Activated CD4-positive, alpha-beta T cell treated with anti-CD3 and anti-CD28 coated beads, Interleukin-2, amount 50 U/mL, for 1 hour (primary cell): ENCODE results near the gene FLOT1.
A peak's percentile ranks its signal among the peaks of the same experiment; 100 is the strongest.

Experiments used
- DNase-seq: peaks from one replicate; pipeline ENCODE4 v3.0.0-alpha.2; 2020

Gene FLOT1

GRCh38 chr6:30691208-30691847 is 51.2 kb downstream of the FLOT1 start:
- DNase-seq, result no peak

- DNase-seq, result peak; percentile 66
Observed at GRCh38 chr6:30690403-30691207, 51.9 kb downstream of the FLOT1 start, which contains the start of gene NRM. NRM (minus strand) TSS chr6:30690984; CDS start chr6:30690974, 10 bp downstream.

- no peak for DNase-seq
Observed at GRCh38 chr6:30689985-30690384, 52.5 kb downstream of the FLOT1 start.

- no peak for DNase-seq
Observed at GRCh38 chr6:30689022-30689865, 53.2 kb downstream of the FLOT1 start.

DNA sequence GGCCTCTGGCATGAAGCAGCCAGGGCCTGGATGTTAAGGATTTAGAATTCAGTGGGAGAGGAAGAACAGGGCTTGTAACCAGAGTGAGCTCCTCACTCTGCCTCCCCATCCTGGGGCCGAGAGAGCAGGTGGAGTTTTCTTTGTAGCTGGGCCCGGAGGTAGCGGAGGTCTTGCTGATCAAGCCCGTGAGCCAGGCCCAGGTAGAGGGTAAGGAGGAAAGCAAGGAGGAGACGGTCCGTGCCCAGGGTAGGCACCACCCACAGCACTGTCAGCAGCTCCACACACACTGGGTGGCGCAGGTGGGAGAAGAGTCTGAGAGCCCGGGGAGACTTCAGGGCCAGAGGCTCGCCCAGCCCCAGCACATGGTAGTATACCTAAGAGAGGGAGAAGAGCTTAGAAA is 53.9 kb downstream of the FLOT1 start:
- no peak for DNase-seq

DNA sequence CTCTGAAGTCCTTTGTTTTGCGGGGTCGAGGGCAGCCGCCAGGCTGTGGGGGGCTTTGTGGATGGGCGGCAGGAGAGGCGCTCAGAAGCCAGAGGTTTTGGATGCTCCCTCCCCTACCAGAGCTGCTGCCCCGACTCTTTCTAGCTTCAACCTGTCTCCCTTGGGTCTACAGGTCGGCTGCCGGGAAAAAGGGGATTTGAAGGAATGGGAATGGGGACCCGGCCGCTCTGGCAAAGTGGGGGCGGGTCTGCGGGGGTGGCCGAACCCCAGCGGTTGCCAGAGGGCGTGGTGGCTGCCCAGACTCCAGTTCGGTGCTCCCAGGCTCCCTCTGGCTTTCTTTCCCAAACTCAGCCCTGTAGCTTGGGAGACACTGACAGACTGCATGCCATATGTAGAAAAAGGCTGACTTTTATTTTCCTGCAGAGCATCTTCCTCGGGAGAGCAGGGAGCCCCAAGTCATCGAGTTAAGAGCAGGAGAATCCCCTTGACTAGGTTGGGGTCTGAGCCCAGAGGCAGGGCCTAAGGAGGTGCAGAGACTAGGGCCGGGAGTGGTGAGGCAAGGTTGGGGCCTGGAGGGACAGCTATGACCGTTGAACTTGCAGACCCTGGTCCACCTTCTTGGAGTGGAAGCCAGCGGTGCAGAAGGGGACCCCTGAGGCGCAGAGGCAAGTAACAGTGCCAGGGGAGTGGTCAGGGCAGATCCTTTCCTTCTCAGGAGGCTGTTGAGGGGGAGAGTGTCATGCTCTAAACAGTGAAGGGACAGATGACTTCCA is 54.6 kb downstream of the FLOT1 start:
- DNase-seq, result no peak

DNA sequence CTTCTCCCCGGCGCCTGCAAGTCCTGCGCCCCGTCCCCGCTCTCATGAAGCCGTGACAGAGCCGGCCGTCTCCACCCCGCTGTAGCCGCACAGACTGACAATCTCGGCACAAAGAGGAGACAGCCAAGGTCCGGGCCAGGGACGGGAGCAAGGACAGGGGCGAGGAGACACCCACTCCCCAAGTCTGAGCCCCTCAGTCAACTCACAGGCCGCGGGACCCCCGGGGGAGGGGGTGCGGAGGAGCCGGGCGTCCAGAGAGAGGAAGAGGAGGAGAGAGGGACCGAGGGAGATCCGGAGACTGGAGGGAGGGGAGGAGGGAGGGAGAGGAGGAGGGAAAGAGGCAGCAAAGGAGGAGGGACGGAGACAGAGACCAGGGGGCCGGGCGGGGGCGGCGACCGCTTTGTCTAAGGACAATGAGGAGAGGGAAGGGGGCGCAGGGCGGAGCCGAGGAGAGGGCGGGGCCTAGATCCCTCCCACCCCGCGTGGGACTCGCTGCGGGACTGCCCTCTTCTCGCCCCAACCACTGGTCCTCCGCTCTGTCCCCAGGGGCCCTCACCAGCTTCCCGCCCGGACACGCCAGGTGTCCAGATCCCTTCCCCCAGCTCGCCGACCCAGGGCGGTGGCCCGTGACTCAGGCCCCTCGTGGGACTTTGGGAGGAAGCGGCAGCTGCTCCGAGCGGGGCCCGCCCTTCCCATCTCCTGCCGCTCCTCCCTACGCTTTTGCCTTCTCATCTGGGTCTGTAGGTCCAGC is 55.4 kb downstream of the FLOT1 start:
- peak; percentile 60 for DNase-seq

GRCh38 chr6:30686009-30686907 is 56.2 kb downstream of the FLOT1 start, which contains the start of gene PPP1R18:
PPP1R18 (minus strand) TSS chr6:30686645; CDS start chr6:30686018, 627 bp downstream.
- DNase-seq, result peak; percentile 83

GRCh38 chr6:30685157-30686008 is 57.1 kb downstream of the FLOT1 start:
- DNase-seq, result no peak

DNA sequence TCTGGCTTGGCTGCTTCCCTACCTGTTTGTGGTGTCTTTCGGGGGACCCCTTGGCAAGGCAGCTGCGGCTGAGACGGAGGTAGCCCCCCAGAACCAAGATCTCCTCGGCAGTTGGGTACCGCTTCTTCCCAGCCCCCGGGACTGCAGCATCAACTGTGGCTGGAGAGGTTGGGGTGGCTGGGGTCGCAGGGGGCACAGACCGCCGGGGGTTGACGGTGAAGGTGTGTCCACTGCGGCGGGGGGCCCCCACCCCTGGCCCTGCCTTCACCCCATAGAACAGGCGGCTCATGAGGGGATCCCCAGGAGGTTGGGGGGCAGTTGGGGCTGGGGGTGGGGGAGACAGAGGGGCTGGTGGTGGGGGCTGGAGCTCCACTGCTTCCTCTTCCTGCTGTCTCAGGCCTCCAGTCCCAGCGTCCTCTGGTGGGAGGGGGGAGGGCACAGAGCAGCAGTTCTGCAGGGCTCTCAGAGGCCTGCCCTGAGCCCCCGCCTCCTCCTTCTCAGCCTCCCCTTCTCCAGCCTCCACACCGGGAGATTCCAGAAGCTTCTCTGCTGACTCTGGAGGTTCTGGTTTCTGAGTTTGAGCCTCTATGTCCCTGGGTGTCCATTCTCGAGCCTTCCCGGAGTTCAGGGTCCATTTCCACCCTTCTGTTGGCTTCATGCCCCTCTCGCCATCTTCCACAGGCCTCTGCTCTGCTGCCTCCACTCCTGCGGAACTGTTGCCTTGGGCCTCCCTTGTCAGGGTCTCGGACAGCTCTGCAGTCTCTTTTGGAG is 57.9 kb downstream of the FLOT1 start:
- peak; percentile 45 for DNase-seq

DNA sequence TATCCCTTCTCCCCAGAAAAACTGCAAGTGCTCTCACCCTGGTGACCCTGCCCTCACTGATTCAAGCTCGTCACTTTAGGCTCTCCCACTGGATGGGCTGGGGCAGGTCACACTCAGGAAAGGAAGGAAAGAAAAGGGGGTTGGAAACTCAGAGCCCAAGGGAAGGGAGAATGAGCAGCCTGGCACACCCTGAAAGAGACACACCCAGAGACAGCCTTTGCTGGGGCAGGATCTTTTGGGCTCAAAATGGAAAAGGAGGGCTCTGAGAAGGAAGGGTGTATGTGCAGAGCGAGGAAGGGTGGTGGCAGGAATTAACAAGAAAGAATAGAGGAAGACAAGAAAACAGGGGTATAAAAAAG is 58.5 kb downstream of the FLOT1 start:
- DNase-seq, result no peak

DNA sequence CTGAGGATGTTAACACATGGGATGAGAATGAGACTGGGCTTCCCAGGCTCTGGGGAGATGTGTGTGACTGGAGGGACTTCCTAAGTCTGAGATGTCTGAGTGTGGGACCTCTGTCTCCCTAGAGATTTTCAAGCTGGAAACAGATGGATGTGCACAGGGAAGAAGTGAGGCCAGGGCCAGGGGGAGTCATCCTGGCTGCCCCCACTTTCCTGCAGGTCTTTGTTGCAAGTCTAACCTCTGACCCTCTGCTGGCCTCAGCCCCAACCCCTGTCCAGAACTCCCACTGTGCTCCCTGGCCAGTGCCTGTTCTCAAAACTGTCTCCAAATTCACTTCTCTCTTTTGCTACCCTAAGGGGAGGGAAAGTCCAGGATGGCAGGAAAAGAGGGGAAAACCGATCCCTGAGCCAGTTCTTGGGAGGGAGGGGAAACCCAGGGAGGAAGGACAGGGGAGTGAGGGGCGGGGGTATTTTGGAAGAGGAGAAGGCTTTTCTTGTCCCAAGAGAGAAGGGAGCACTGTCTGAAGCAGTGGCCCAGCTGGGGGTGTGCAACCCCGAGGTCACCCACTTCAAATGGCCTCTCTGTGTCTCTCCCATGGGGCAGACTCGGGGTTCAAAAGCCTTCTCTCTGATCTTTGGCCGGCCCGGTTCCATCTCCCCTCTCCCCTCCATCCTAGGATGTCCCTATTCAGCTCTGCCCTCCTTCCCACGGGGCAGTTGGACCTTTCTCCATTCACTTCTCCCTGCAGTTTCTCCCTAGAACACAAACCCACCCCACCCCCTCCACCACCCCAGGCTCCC is 59.1 kb downstream of the FLOT1 start:
- no peak for DNase-seq

DNA sequence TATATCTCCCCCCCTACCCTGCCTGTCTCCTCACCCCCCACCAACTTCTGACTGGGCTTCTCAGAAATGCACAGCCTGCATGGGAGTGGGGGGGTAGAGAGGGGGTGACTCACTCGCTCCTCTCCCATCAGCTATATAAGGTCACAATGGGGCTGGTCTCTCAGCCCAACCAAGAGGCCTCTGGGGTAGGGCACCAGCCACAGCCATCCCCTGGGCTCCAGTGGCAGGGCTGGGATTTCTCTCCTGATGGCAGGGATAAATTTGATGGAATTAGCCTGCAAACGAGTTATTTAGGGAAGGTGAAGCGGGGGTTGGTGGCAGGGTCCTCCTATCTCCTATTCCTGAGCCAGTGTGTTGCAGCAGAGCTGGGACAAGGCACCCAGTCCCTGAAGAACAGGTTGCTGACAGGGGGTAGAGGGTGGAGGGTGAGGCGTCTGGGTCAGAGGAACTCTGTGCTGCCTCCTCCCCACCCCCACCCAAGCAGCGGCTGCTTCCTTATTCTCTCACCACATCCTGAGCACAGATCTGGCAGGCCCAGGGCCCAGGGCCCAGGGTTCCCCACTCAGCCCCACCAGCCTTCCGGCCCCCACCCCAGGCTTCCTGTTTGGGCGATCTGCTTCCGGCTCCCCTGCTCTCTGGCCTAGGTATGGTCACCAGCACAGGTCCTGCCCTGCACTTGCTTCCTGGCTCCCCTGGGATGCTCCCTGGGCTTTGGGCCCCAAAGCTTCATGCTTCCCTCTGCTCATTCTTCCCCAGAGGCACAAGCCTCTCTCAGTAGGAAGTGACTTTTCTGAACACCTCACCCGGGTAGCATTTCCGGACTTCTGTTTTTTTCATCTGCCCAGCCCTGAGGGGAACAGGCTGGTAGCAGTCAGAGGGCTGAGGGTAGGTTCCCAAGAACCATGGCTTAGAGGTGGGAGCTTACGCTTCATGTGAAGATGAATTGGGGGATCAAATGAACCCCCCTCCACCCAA is 60.1 kb downstream of the FLOT1 start:
- DNase-seq, result peak; percentile 79

GRCh38 chr6:30681766-30682142 is 60.7 kb downstream of the FLOT1 start:
- no peak for DNase-seq

DNA sequence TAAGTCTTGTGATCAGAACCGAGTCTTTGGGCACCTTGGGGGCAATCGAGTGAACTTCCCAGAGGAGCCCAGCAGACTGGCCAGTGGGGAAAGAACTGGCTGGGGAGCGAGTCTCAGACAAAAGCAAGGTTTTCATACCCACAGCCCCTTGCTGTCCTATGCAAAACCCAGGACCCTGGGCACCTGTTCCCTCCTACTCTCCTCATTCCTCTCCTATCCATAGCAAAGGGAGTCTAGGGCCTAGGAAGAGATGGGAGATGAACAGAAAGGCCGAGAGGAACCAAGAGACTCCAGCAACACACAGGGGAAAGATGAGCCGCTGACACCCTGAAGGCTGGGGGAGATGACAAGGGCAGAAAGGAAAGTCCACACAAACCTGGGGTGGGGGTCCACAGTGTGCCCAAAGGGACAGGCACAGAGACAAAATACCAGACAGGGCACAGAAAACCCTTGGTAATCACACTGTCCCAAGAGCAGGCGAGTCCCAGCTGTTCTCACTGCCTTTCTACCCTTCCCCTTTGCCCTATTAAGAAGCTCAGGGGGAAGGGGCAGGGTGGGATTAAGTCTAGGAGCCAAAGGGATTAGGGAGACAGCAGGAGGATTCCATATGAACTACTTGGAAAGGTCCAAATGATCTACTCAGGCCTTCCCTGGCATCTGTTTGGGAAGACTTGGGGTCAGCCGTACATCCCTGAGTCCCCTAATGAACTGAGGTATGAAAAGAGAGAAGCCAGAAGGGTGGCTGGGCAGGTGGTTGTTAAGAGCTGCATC is 62.5 kb downstream of the FLOT1 start:
- DNase-seq, result no peak
